ENCODE data around the gene SLC34A1. TPM values are rescaled to one million over a fixed set of nuclear protein-coding genes. Genes with fewer than 3 reads are reported as not detected.

SLC34A1 gene
- total and polyA plus RNA-seq, 2 of the 13 experiments (the other 11 are each of a cell fraction or from before 2014, with no cell fraction given) = 0.03 to 0.20 TPM

DNA sequence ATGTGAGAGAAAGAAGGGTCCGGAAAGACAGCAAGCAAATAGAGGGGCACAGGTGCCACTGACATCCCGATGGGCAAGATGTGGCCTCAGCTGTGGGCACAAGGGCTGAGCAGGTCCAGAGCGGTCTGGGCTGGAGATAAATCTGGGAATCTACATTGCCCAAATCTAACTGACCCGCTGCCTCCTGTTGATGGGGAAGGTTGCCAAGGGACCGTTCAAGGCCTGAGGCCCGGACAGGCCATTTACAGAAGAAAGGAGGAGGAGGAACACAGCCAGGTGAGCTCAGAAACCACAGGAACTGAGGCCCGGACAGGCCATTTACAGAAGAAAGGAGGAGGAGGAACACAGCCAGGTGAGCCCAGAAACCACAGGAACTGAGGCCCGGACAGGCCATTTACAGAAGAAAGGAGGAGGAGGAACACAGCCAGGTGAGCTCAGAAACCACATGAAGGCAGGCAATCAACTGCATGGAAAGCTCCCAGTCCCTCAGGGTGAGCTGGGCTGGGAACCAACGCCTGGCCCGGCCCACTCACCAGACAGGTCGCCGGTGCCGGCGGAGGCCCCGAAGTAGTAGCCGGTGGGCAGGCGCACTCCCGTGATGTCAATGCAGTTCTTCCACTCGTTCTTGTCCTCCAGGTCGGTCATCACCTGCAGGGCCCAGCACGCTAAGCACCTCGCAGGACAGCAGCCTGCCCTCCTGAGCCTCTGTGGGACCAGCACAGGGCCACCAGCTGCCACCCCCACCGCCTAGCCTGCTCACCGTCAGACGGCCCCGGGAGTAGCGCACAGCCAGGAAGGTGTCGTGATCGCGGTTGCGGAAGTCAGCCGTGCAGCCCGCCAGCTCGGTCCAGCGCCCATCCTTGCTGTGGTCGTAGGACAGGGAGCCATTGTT is 47.4 kb upstream of the SLC34A1 start:
- no TSS peak for BruUV-seq (replicated peaks)
- intact Hi-C loops (cut with micrococcal nuclease; ENCODE audit: unreplicated experiment) = loop anchor here (1.0 to 2.0 kb wide), 2 partner anchors 19 to 24 kb away; no protein-coding TSS in a partner anchor
- H3K4me3 ChIP-seq (replicated peaks in 1 of 3; ENCODE audit: insufficient read depth in 1 of 3, low read depth in 2 of 3, low read length in 3 of 3) = no peak overlapping the region
- peaks cover 13% of the 10 kb centered on the region for H3K79me2 ChIP-seq (ENCODE audit: insufficient read depth, low read length)
- no peak overlapping the region for H3K4me2 ChIP-seq (ENCODE audit: low read depth, low read length)
- H3K9me3 ChIP-seq (ENCODE audit: low read length) = no peaks in the 10 kb centered on the region
- WGBS (ENCODE audit: low lambda C conversion rate) = 99% methylated on average over 20 of the region's 36 CpGs
- FAIRE-seq (no peak), DNase-seq (ENCODE audit: low spot score) (no peak), ATAC-seq (no peak)
- no peaks in the 10 kb centered on the region for H3K4me1 ChIP-seq (ENCODE audit: insufficient read depth, low read length)
- no peak overlapping the region for H3K9ac ChIP-seq (ENCODE audit: insufficient read depth, low read depth, low read length)
- POLR2A ChIA-PET = interaction anchor here (1.0 kb wide), 2 partner anchors 11 to 13 kb away, joined by 3 read pairs; no protein-coding TSS in a partner anchor
- CTCF ChIA-PET (ENCODE audit: low intra/inter-chr PET ratio, low total read pairs) = interaction anchor here (1.2 to 2.9 kb wide), 4 partner anchors 19 to 223 kb away, joined by 3 to 38 read pairs (median 6); no protein-coding TSS in a partner anchor
- H4K20me1 ChIP-seq (ENCODE audit: insufficient read depth, low read length) = 0 out of 2 replicates have a peak, but pooled peaks cover 3% of the 10 kb centered on the region
- H2AFZ ChIP-seq (ENCODE audit: low read length) = no peak overlapping the region
- TF ChIP-seq YY1 (IDR thresholded peaks at IDR 0.05; ENCODE audit: insufficient read depth, insufficient replicate concordance, low read depth, low read length) (no peak), RXRB (CRISPR knock-in tag; IDR thresholded peaks at IDR 0.05; ENCODE audit: borderline replicate concordance) (no peak), MED8 (CRISPR knock-in tag; IDR thresholded peaks at IDR 0.05; ENCODE audit: insufficient replicate concordance) (no peak), ZNF605 (CRISPR knock-in tag; IDR thresholded peaks at IDR 0.05) (no peak), SETDB1 (CRISPR knock-in tag; IDR thresholded peaks at IDR 0.05; ENCODE audit: borderline replicate concordance) (no peak), RBFOX2 (IDR thresholded peaks at IDR 0.05; ENCODE audit: low read depth, low read length) (0 out of 2 replicates have a peak, but pooled peaks have one; percentile 45), AGO2 (optimal IDR thresholded peaks at IDR 0.05; ENCODE audit: low read depth, low read length) (peak; percentile 68), ZBTB42 (CRISPR knock-in tag; IDR thresholded peaks at IDR 0.05) (no peak), ZNF790 (CRISPR knock-in tag; IDR thresholded peaks at IDR 0.05; ENCODE audit: borderline replicate concordance) (no peak), SKIL (CRISPR knock-in tag; IDR thresholded peaks at IDR 0.05; ENCODE audit: borderline replicate concordance) (no peak), DBP (CRISPR knock-in tag; IDR thresholded peaks at IDR 0.05; ENCODE audit: not compliant biosample characterization) (no peak)
- H3K36me3 ChIP-seq (replicated peaks in 1 of 2; ENCODE audit: control insufficient read depth in 1 of 2, insufficient read depth in 2 of 2, low read length in 2 of 2) = peaks cover 42 to 84% of the 10 kb centered on the region in 2 experiments
- in situ Hi-C loops (cut with HindIII; ENCODE audit: extremely low pct_ligation_motif_present, low pct_unique_long_range_greater_than_20kb) = no loop called here
- H3K27me3 ChIP-seq (ENCODE audit: control insufficient read depth in 1 of 2, insufficient read depth in 2 of 2, low read length in 2 of 2) = no peaks in the 10 kb centered on the region
- H3K27ac ChIP-seq (ENCODE audit: extremely low read length, insufficient read depth, low read length) = no peak overlapping the region
